GM12801 (cell line): ENCODE data around the gene FAM81B.

ENCODE experiments used
- TF ChIP-seq, protein P1 (sequence below): IDR thresholded peaks from one replicate; pipeline ENCODE4 v1.5.1; 2011; ENCODE audit warnings: control low read depth; ENCODE audit not compliant: insufficient read length; ENCODE audit errors: extremely low read depth

Gene FAM81B

GRCh38 chr5:95471942-95472341 lies 80.8 kb downstream of the FAM81B start:
- TF ChIP-seq, protein P1, sequence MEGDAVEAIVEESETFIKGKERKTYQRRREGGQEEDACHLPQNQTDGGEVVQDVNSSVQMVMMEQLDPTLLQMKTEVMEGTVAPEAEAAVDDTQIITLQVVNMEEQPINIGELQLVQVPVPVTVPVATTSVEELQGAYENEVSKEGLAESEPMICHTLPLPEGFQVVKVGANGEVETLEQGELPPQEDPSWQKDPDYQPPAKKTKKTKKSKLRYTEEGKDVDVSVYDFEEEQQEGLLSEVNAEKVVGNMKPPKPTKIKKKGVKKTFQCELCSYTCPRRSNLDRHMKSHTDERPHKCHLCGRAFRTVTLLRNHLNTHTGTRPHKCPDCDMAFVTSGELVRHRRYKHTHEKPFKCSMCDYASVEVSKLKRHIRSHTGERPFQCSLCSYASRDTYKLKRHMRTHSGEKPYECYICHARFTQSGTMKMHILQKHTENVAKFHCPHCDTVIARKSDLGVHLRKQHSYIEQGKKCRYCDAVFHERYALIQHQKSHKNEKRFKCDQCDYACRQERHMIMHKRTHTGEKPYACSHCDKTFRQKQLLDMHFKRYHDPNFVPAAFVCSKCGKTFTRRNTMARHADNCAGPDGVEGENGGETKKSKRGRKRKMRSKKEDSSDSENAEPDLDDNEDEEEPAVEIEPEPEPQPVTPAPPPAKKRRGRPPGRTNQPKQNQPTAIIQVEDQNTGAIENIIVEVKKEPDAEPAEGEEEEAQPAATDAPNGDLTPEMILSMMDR = no peak

DNA sequence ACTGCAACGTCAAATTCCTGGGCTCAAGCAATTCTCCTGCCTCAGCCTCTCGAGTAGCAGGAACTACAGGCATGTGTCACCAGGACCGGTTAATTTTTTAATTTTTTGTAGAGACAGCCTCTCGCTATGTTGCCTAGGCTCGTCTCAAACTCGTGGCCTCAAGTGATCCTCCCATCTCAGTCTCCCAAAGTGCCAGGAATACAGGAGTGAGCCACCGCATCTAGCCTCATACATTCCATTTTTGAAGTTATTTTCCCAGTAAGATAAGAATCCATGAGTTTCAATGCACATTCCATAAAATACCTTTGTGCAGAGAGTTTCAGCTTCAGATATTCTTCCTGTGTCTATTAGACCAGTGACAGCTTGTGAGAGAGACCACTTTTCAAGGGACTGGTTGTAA lies 93.3 kb downstream of the FAM81B start:
- TF ChIP-seq, protein P1 = no peak

GRCh38 chr5:95486191-95486590 lies 95.0 kb downstream of the FAM81B start:
- TF ChIP-seq, protein P1 = no peak

- TF ChIP-seq, protein P1 = no peak
Measured at GRCh38 chr5:95487880-95488279, 96.7 kb downstream of the FAM81B start.
